ENCODE measurements around the gene OTUB2. TPM values are rescaled to one million over a fixed set of nuclear protein-coding genes. Genes with fewer than 3 reads are reported as not detected.

The OTUB2 gene
- total RNA-seq, 2 experiments from 2014 or later: 0.25 to 0.29 TPM

- H3K36me3 Mint-ChIP-seq (ENCODE audit: low read depth): no peaks in the 10 kb centered on the region
- intact Hi-C loops (cut with micrococcal nuclease): no loop called here
- H3K27me3 Mint-ChIP-seq: peaks cover 3% of the 10 kb centered on the region
- peaks cover 32% of the 10 kb centered on the region for H3K4me1 Mint-ChIP-seq (ENCODE audit: low read depth)
- ChIA-PET POLR2A (interaction anchor here (0.9 kb wide), 1 partner anchor 94 kb away, joined by 3 read pairs; no protein-coding TSS in a partner anchor), CTCF (interaction anchor here (1.1 to 4.0 kb wide), 7 partner anchors 14 to 116 kb away, joined by 3 to 31 read pairs (median 12); no protein-coding TSS in a partner anchor)
- no peak overlapping the region for H3K27ac Mint-ChIP-seq
- no peak for TF ChIP-seq CTCF (IDR thresholded peaks at IDR 0.05)
- H3K4me3 Mint-ChIP-seq: no peak overlapping the region
- ATAC-seq (no peak), DNase-seq (no peak)
- H3K9me3 Mint-ChIP-seq: no peaks in the 10 kb centered on the region
Measured at GRCh38 chr14:94021001-94021400, 5.1 kb upstream of the OTUB2 start.

- Mint-ChIP-seq H3K9me3 (no peaks in the 10 kb centered on the region), H3K36me3 (ENCODE audit: low read depth) (no peaks in the 10 kb centered on the region), H3K4me3 (no peak overlapping the region), H3K27me3 (peaks cover 3% of the 10 kb centered on the region), H3K27ac (peak overlapping the region; percentile 67), H3K4me1 (ENCODE audit: low read depth) (peaks cover 32% of the 10 kb centered on the region)
- ATAC-seq: peak; percentile 50
- DNase-seq: peak; percentile 73
- CTCF ChIA-PET: interaction anchor here (1.1 to 4.0 kb wide), 8 partner anchors 14 to 115 kb away, joined by 3 to 31 read pairs (median 10); no protein-coding TSS in a partner anchor
- no peak for TF ChIP-seq CTCF (IDR thresholded peaks at IDR 0.05)
- POLR2A ChIA-PET: interaction anchor here (0.9 to 1.0 kb wide), 2 partner anchors 82 to 94 kb away, joined by 3 read pairs; no protein-coding TSS in a partner anchor
- intact Hi-C loops (cut with micrococcal nuclease): no loop called here
Measured at GRCh38 chr14:94021416-94022157, 4.6 kb upstream of the OTUB2 start.

- POLR2A ChIA-PET: interaction anchor here (1.0 to 1.5 kb wide), 2 partner anchors 8 to 83 kb away, joined by 3 read pairs; no protein-coding TSS in a partner anchor
- Mint-ChIP-seq H3K36me3 (ENCODE audit: low read depth) (no peaks in the 10 kb centered on the region), H3K9me3 (no peaks in the 10 kb centered on the region), H3K27me3 (peaks cover 3% of the 10 kb centered on the region), H3K4me1 (ENCODE audit: low read depth) (peaks cover 37% of the 10 kb centered on the region), H3K27ac (peak overlapping the region; percentile 23), H3K4me3 (no peak overlapping the region)
- TF ChIP-seq CTCF (IDR thresholded peaks at IDR 0.05): no peak
- CTCF ChIA-PET: interaction anchor here (0.9 to 4.0 kb wide), 6 partner anchors 13 to 158 kb away, joined by 3 to 31 read pairs (median 10); no protein-coding TSS in a partner anchor
- ATAC-seq (no peak), DNase-seq (no peak)
- intact Hi-C loops (cut with micrococcal nuclease): no loop called here
Measured at GRCh38 chr14:94022532-94023411, 3.4 kb upstream of the OTUB2 start.

GRCh38 chr14:94024549-94024948 lies 1.6 kb upstream of the OTUB2 start:
- no peaks in the 10 kb centered on the region for H3K9me3 Mint-ChIP-seq
- intact Hi-C loops (cut with micrococcal nuclease): no loop called here
- ChIA-PET POLR2A (interaction anchor here (0.6 kb wide), 1 partner anchor 69 kb away, joined by 3 read pairs; no protein-coding TSS in a partner anchor), CTCF (interaction anchor here (1.3 to 2.9 kb wide), 5 partner anchors 12 to 112 kb away, joined by 3 to 19 read pairs (median 7); no protein-coding TSS in a partner anchor)
- H3K4me1 Mint-ChIP-seq (ENCODE audit: low read depth): peaks cover 49% of the 10 kb centered on the region
- H3K27ac Mint-ChIP-seq: no peak overlapping the region
- no peak for DNase-seq
- H3K36me3 Mint-ChIP-seq (ENCODE audit: low read depth): no peaks in the 10 kb centered on the region
- no peak for TF ChIP-seq CTCF (IDR thresholded peaks at IDR 0.05)
- ATAC-seq: no peak
- peaks cover 3% of the 10 kb centered on the region for H3K27me3 Mint-ChIP-seq
- H3K4me3 Mint-ChIP-seq: no peak overlapping the region
